Measurements from ENCODE around the gene TCP1.
"Not testable (repeated sequence)": the region's sequence is repeated elsewhere in the genome, so short reads cannot be mapped to it uniquely, and the experiment has no call there.

The TCP1 gene

GRCh38 chr6:159732550-159732949, 56.9 kb downstream of the TCP1 start:
- DNase-seq, result not testable (repeated sequence)

GRCh38 chr6:159730332-159730676, 59.1 kb downstream of the TCP1 start:
- DNase-seq, result no peak

- no peak for DNase-seq
Observed at GRCh38 chr6:159729598-159730331, 59.6 kb downstream of the TCP1 start.

GRCh38 chr6:159728531-159728964, 60.9 kb downstream of the TCP1 start:
- peak; percentile 15 for DNase-seq
